IMR-90 (cell line): ENCODE results near the gene EFS. TPM values are rescaled to one million over a fixed set of nuclear protein-coding genes. Genes with fewer than 3 reads are reported as not detected.

ENCODE experiments used
- ATAC-seq: fragments of 200-7000 bp; cut with Tn5 transposase; 2 replicates; pipeline ENCODE4 v1.9.1; 2020; ENCODE audit warnings: low read depth, mild to moderate bottlenecking, moderate library complexity
- BruUV-seq: library from RNA; stranded (reverse); fragments of 400-500 nt; replicated peaks from 2 replicates; lab custom pipeline; 2021; lab: Mats Ljungman, UMichigan
- CTCF ChIA-PET: fragments of 300-600 bp; formaldehyde crosslinking; extraction: SDS; loops from one replicate; lab custom pipeline; 2021; ENCODE audit warnings: antibody characterized with exemption; lab: Yijun Ruan, JAX
- POLR2A ChIA-PET: fragments of 300-600 bp; sonication (Branson Sonifier 250); formaldehyde crosslinking; loops from one replicate; lab custom pipeline; 2022; ENCODE audit warnings: antibody characterized with exemption; ENCODE audit not compliant: unreplicated experiment; lab: Charles Lee
- DNase-seq: peaks from one replicate; pipeline ENCODE4 v3.0.0; 2013
- H2AFZ ChIP-seq: replicated peaks from 2 replicates; pipeline ENCODE3; 2013; ENCODE audit warnings: low read length, mild to moderate bottlenecking; ENCODE audit not compliant: poor library complexity
- H2AK5ac ChIP-seq: 2 replicates; pipeline ENCODE4 v1.6.1; 2013; ENCODE audit warnings: low read depth, low read length, inconsistent platforms
- H2AK9ac ChIP-seq: replicated peaks from 2 replicates; pipeline ENCODE3; 2013; ENCODE audit warnings: mild to moderate bottlenecking, low read depth, low read length, moderate library complexity; ENCODE audit not compliant: poor library complexity
- H2BK120ac ChIP-seq: 2 replicates; pipeline ENCODE4 v1.6.1; 2013; ENCODE audit warnings: low read depth, low read length, inconsistent platforms
- H2BK15ac ChIP-seq: 3 replicates; pipeline ENCODE4 v1.6.1; 2013; ENCODE audit warnings: low read depth, low read length, inconsistent platforms
- H2BK20ac ChIP-seq: 2 replicates; pipeline ENCODE4 v1.6.1; 2013; ENCODE audit warnings: low read depth, mild to moderate bottlenecking, inconsistent platforms, low read length, moderate library complexity
- H2BK5ac ChIP-seq: 2 replicates; pipeline ENCODE4 v1.6.1; 2013; ENCODE audit warnings: mild to moderate bottlenecking, low read depth, low read length, inconsistent platforms; ENCODE audit not compliant: poor library complexity, severe bottlenecking
- H3K14ac ChIP-seq: replicated peaks from 2 replicates; pipeline ENCODE4 v1.6.1; 2013; ENCODE audit warnings: low read depth, low read length, inconsistent platforms
- H3K18ac ChIP-seq: 2 replicates; pipeline ENCODE4 v1.6.1; 2013; ENCODE audit warnings: low read depth, low read length, control low read depth
- H3K23ac ChIP-seq: 2 replicates; pipeline ENCODE4 v1.6.1; 2013; ENCODE audit warnings: low read depth, low read length, inconsistent platforms
- H3K27ac ChIP-seq: 2 replicates; pipeline ENCODE4 v1.5.1; 2013; ENCODE audit warnings: mild to moderate bottlenecking, control low read depth, low read length; ENCODE audit not compliant: insufficient read depth
- H3K27me3 ChIP-seq: 2 replicates; pipeline ENCODE4 v1.6.1; 2013; ENCODE audit warnings: low read length; ENCODE audit not compliant: control insufficient read depth, insufficient read depth
- H3K36me3 ChIP-seq: 2 replicates; pipeline ENCODE4 v1.6.1; 2013; ENCODE audit warnings: low read length, mixed read lengths; ENCODE audit not compliant: control insufficient read depth, insufficient read depth
- H3K4ac ChIP-seq: 2 replicates; pipeline ENCODE4 v1.6.1; 2013; ENCODE audit warnings: low read depth, low read length, inconsistent platforms
- H3K4me1 ChIP-seq: 2 replicates; pipeline ENCODE4 v1.6.1; 2013; ENCODE audit warnings: low read length, mixed read lengths; ENCODE audit not compliant: control insufficient read depth, insufficient read depth
- H3K4me2 ChIP-seq: 2 replicates; pipeline ENCODE4 v1.6.1; 2013; ENCODE audit warnings: low read depth, mild to moderate bottlenecking, control low read depth, low read length, moderate library complexity
- H3K4me3 ChIP-seq: 2 replicates; pipeline ENCODE4 v1.5.1; 2013; ENCODE audit warnings: low read depth, mild to moderate bottlenecking, control low read depth, low read length, moderate library complexity; ENCODE audit not compliant: insufficient read depth
- H3K56ac ChIP-seq: 2 replicates; pipeline ENCODE4 v1.6.1; 2013; ENCODE audit warnings: low read length, inconsistent platforms; ENCODE audit not compliant: insufficient read depth; ENCODE audit errors: extremely low read depth
- H3K79me1 ChIP-seq, 2 experiments: 2 replicates each; pipeline ENCODE4 v1.6.1; 2013; ENCODE audit warnings: low read length in 2 of 2, inconsistent platforms in 1 of 2, low read depth in 1 of 2
- H3K9ac ChIP-seq: 2 replicates; pipeline ENCODE4 v1.6.1; 2013; ENCODE audit warnings: low read depth, low read length, control low read depth
- H3K9me1 ChIP-seq: 2 replicates; pipeline ENCODE4 v1.6.1; 2013; ENCODE audit warnings: low read length, inconsistent platforms; ENCODE audit not compliant: insufficient read depth
- H3K9me3 ChIP-seq: 2 replicates; pipeline ENCODE4 v1.6.1; 2013; ENCODE audit warnings: low read length; ENCODE audit not compliant: control insufficient read depth, insufficient read depth
- H4K20me1 ChIP-seq: 2 replicates; pipeline ENCODE4 v1.6.1; 2013; ENCODE audit warnings: low read length, inconsistent platforms; ENCODE audit not compliant: insufficient read depth
- H4K5ac ChIP-seq: 2 replicates; pipeline ENCODE4 v1.6.1; 2013; ENCODE audit warnings: mild to moderate bottlenecking, low read depth, low read length, control low read depth
- H4K8ac ChIP-seq, 2 experiments: 2 replicates each; pipeline ENCODE4 v1.6.1; 2013; ENCODE audit warnings: low read depth in 2 of 2, low read length in 2 of 2, control low read depth in 1 of 2, inconsistent platforms in 1 of 2
- H4K91ac ChIP-seq: 2 replicates; pipeline ENCODE4 v1.6.1; 2013; ENCODE audit warnings: low read depth, low read length, inconsistent platforms; ENCODE audit not compliant: insufficient read depth
- BHLHE40 ChIP-seq: fragments of 150-350 bp; IDR thresholded peaks from 2 replicates; pipeline ENCODE4 v1.6.1; 2016; ENCODE audit warnings: mild to moderate bottlenecking, low read depth, low read length
- CEBPB ChIP-seq: IDR thresholded peaks from 2 replicates; pipeline ENCODE4 v1.6.1; 2012; ENCODE audit warnings: low read depth, low read length, improper control_type of control experiment
- CHD1 ChIP-seq: IDR thresholded peaks from 2 replicates; pipeline ENCODE4 v1.6.1; 2012; ENCODE audit warnings: low read depth, low read length, improper control_type of control experiment
- FOS ChIP-seq: fragments of 150-350 bp; IDR thresholded peaks from 2 replicates; pipeline ENCODE4 v1.6.1; 2016; ENCODE audit warnings: low read depth, low read length
- MAFK ChIP-seq: IDR thresholded peaks from 2 replicates; pipeline ENCODE4 v1.6.1; 2012; ENCODE audit warnings: low read depth, low read length, improper control_type of control experiment
- MAZ ChIP-seq: IDR thresholded peaks from 2 replicates; pipeline ENCODE4 v1.6.1; 2012; ENCODE audit warnings: low read depth, mild to moderate bottlenecking, low read length, improper control_type of control experiment, moderate library complexity, borderline replicate concordance
- NFE2L2 ChIP-seq: fragments of 150-350 bp; IDR thresholded peaks from 2 replicates; pipeline ENCODE4 v1.6.1; 2016; ENCODE audit warnings: low read depth, mild to moderate bottlenecking, low read length
- POLR2A ChIP-seq: IDR thresholded peaks from 2 replicates; pipeline ENCODE4 v1.6.1; 2012; ENCODE audit warnings: mild to moderate bottlenecking, low read depth, low read length
- RAD21 ChIP-seq: IDR thresholded peaks from 2 replicates; pipeline ENCODE4 v1.6.1; 2012; ENCODE audit warnings: low read length, improper control_type of control experiment
- RCOR1 ChIP-seq: IDR thresholded peaks from 2 replicates; pipeline ENCODE4 v1.6.1; 2012; ENCODE audit warnings: mild to moderate bottlenecking, low read length, improper control_type of control experiment; ENCODE audit not compliant: insufficient replicate concordance
- RFX5 ChIP-seq: IDR thresholded peaks from 2 replicates; pipeline ENCODE4 v1.8.0; 2012; ENCODE audit warnings: low read depth, mild to moderate bottlenecking, low read length, moderate library complexity
- SMC3 ChIP-seq: fragments of 150-350 bp; IDR thresholded peaks from 2 replicates; pipeline ENCODE4 v1.6.1; 2016; ENCODE audit warnings: low read depth, mild to moderate bottlenecking, antibody characterized with exemption, low read length, moderate library complexity
- WGBS, 2 experiments: methylation state at CpG; one replicate each; pipeline versions ENCODE4 v1.1.5 to v1.1.7; 2013; ENCODE audit warnings: missing lambda C conversion rate in 2 of 2; ENCODE audit not compliant: insufficient read length in 1 of 2; ENCODE audit errors: extremely low coverage in 2 of 2; 5-methylcytosine and 5-hydroxymethylcytosine counted together
- dilution Hi-C: fragments of 300-500 bp; cut with HindIII; formaldehyde crosslinking; loops from one replicate; pipeline ENCODE4 v1.14.3; 2018; ENCODE audit warnings: low sequenced_read_pairs; ENCODE audit not compliant: unreplicated experiment
- in situ Hi-C: fragments of 300-500 bp; cut with MboI; formaldehyde crosslinking; loops from 3 replicates; pipeline ENCODE4 v1.14.3; 2019; ENCODE audit warnings: low sequenced_read_pairs, inconsistent platforms, mixed read lengths
- intact Hi-C: fragments of 100-400 bp; cut with micrococcal nuclease; formaldehyde crosslinking; loops from 2 replicates; pipeline ENCODE4 v1.10.0; 2022
- polyA plus RNA-seq, 3 experiments: library from polyadenylated mRNA; depleted of rRNA; stranded (reverse); fragments of >200 nt; gene quantifications; 2 replicates each; pipeline ENCODE4 v1.2.3, GENCODE V29; 2012; ENCODE audit warnings: low replicate concordance in 1 of 3
- total RNA-seq: library from RNA; depleted of rRNA; stranded (reverse); fragments of >200 nt; gene quantifications from 2 replicates; pipeline ENCODE4 v1.2.3, GENCODE V29; 2012
- TF ChIP-seq, protein P1 (sequence below): fragments of 150-350 bp; IDR thresholded peaks from 2 replicates; pipeline ENCODE4 v1.6.1; 2017; ENCODE audit warnings: mild to moderate bottlenecking, antibody characterized with exemption, low read length, low read depth
- TF ChIP-seq, protein P2 (sequence below): conservative IDR thresholded peaks from 2 replicates; pipeline ENCODE4 v1.5.1; 2012; ENCODE audit warnings: mild to moderate bottlenecking, low read depth, low read length, improper control_type of control experiment

The EFS gene
- total and polyA plus RNA-seq, 2 of the 4 experiments (the other 2 are of a cell fraction): 2.2 to 11.6 TPM

DNA sequence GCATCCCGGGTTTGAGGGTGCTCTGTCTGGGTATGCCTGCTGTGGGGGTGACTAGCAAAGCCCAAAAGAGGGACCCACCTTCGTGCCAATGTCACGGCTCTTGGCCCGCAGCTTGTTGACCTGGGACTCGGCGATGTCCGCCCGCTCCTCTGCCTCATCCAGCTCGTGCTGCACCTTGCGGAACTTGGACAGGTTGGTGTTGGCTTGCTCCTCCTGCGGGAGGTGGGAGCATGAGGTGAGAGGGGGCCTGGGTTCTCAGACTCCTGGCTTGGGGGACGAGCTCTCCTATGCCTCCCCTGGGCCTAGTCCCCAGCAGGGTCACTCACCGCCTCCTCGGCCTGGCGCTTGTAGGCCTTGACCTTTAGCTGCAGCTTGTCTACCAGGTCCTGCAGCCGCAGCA, 48.7 kb upstream of the EFS start:
- peak overlapping the region; percentile 11 for H2AFZ ChIP-seq
- H4K20me1 ChIP-seq: no peaks in the 10 kb centered on the region
- intact Hi-C loops: no loop called here
- H3K27me3 ChIP-seq: peaks cover 32% of the 10 kb centered on the region
- H4K5ac ChIP-seq: no peak overlapping the region
- POLR2A ChIA-PET: no interaction called here
- H4K91ac ChIP-seq: no peak overlapping the region
- H3K36me3 ChIP-seq: no peaks in the 10 kb centered on the region
- no peak overlapping the region for H3K14ac ChIP-seq
- no peak overlapping the region for H2BK20ac ChIP-seq
- no peak overlapping the region for H2BK120ac ChIP-seq
- no peak overlapping the region for H2AK5ac ChIP-seq
- no peak overlapping the region for H3K4ac ChIP-seq
- H4K8ac ChIP-seq: no peak overlapping the region
- no peak overlapping the region for H3K4me2 ChIP-seq
- no peak overlapping the region for H3K9ac ChIP-seq
- H3K18ac ChIP-seq: no peak overlapping the region
- no peaks in the 10 kb centered on the region for H3K9me1 ChIP-seq
- H3K23ac ChIP-seq: no peak overlapping the region
- no peak overlapping the region for H3K27ac ChIP-seq
- DNase-seq (no peak), ATAC-seq (no peak)
- H2BK5ac ChIP-seq: no peak overlapping the region
- in situ Hi-C loops: no loop called here
- no peak overlapping the region for H2BK15ac ChIP-seq
- no peak overlapping the region for H2AK9ac ChIP-seq
- WGBS, 2 experiments: 58% methylated on average over 3 of the region's 16 CpGs; no CpG with 5 or more reads in 1 of the 2 experiments
- TF ChIP-seq RFX5 (no peak), RCOR1 (no peak), NFE2L2 (no peak), SMC3 (no peak), CHD1 (no peak), FOS (no peak), POLR2A (no peak), MAZ (no peak), RAD21 (no peak), CEBPB (no peak), MAFK (no peak), BHLHE40 (no peak)
- TF ChIP-seq, protein P1, sequence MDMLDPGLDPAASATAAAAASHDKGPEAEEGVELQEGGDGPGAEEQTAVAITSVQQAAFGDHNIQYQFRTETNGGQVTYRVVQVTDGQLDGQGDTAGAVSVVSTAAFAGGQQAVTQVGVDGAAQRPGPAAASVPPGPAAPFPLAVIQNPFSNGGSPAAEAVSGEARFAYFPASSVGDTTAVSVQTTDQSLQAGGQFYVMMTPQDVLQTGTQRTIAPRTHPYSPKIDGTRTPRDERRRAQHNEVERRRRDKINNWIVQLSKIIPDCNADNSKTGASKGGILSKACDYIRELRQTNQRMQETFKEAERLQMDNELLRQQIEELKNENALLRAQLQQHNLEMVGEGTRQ: no peak
- TF ChIP-seq, protein P2, sequence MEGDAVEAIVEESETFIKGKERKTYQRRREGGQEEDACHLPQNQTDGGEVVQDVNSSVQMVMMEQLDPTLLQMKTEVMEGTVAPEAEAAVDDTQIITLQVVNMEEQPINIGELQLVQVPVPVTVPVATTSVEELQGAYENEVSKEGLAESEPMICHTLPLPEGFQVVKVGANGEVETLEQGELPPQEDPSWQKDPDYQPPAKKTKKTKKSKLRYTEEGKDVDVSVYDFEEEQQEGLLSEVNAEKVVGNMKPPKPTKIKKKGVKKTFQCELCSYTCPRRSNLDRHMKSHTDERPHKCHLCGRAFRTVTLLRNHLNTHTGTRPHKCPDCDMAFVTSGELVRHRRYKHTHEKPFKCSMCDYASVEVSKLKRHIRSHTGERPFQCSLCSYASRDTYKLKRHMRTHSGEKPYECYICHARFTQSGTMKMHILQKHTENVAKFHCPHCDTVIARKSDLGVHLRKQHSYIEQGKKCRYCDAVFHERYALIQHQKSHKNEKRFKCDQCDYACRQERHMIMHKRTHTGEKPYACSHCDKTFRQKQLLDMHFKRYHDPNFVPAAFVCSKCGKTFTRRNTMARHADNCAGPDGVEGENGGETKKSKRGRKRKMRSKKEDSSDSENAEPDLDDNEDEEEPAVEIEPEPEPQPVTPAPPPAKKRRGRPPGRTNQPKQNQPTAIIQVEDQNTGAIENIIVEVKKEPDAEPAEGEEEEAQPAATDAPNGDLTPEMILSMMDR: no peak
- BruUV-seq: no TSS peak
- no peaks in the 10 kb centered on the region for H3K4me1 ChIP-seq
- H3K79me1 ChIP-seq: no peaks in the 10 kb centered on the region
- H3K9me3 ChIP-seq: no peaks in the 10 kb centered on the region
- no peak overlapping the region for H3K56ac ChIP-seq
- dilution Hi-C loops: no loop called here
- H3K4me3 ChIP-seq: no peak overlapping the region
- CTCF ChIA-PET: interaction anchor here (0.7 kb wide), 1 partner anchor 34 kb away, joined by 3 read pairs; no protein-coding TSS in a partner anchor
